K562 (cell line): Measurements from ENCODE around the gene MAZ. TPM values are rescaled to one million over a fixed set of nuclear protein-coding genes. Genes with fewer than 3 reads are reported as not detected.
A peak's percentile ranks its signal among the peaks of the same experiment; 100 is the strongest.

ENCODE experiments used
- BCOR ChIP-seq: fragments of 450-650 bp; IDR thresholded peaks from 2 replicates; pipeline ENCODE4 v1.6.1; 2016
- CBX1 ChIP-seq: sonication (generic); IDR thresholded peaks from 2 replicates; pipeline ENCODE4 v1.6.1; 2016; ENCODE audit warnings: antibody characterized with exemption, low read depth, mild to moderate bottlenecking
- CBX3 ChIP-seq, 2 experiments: IDR thresholded peaks; 1 replicate in 1 of 2; 2 replicates in 1 of 2; pipeline ENCODE4 v1.6.1; 2012; ENCODE audit warnings: inconsistent platforms in 2 of 2, low read length in 2 of 2, borderline replicate concordance in 1 of 2, control low read depth in 1 of 2
- E2F3 ChIP-seq: fragments of 250-450 bp; sonication (Bioruptor Pico); IDR thresholded peaks from 2 replicates; pipeline ENCODE4 v1.4.0; 2020; ENCODE audit warnings: mild to moderate bottlenecking
- ELF2 ChIP-seq: fragments of 250-450 bp; sonication (Bioruptor Pico); IDR thresholded peaks from 2 replicates; pipeline ENCODE4 v1.5.0; 2021; ENCODE audit warnings: mild to moderate bottlenecking
- ETV6 ChIP-seq, 3 experiments: fragments of 150-350 bp in 1 of 3; sonication (generic) in 1 of 3; formaldehyde crosslinking in 1 of 3; IDR thresholded peaks; 2 replicates each; pipeline versions ENCODE4 v1.6.1 to v1.8.0; 2014 to 2022; ENCODE audit warnings: borderline replicate concordance in 2 of 3, low read depth in 2 of 3, antibody characterized with exemption in 1 of 3, low read length in 1 of 3, mild to moderate bottlenecking in 1 of 3, missing genetic modification reagents in 1 of 3
- EWSR1 ChIP-seq: fragments of 450-650 bp; IDR thresholded peaks from 2 replicates; pipeline ENCODE4 v1.6.1; 2018; ENCODE audit warnings: borderline replicate concordance, mild to moderate bottlenecking, low read depth, moderate library complexity; ENCODE audit not compliant: partially characterized antibody
- FOS ChIP-seq: IDR thresholded peaks from 3 replicates; pipeline ENCODE4 v1.6.1; 2011; ENCODE audit not compliant: insufficient read length; ENCODE audit errors: extremely low read depth
- GATAD2B ChIP-seq: fragments of 450-650 bp; IDR thresholded peaks from 2 replicates; pipeline ENCODE4 v1.6.1; 2017; ENCODE audit warnings: mild to moderate bottlenecking, borderline replicate concordance
- HEY1 ChIP-seq: fragments of 250-450 bp; sonication (Bioruptor Pico); IDR thresholded peaks from 2 replicates; pipeline ENCODE4 v1.5.0; 2020; ENCODE audit warnings: mild to moderate bottlenecking, moderate library complexity, borderline replicate concordance
- HNRNPL ChIP-seq: fragments of 200-400 bp; formaldehyde crosslinking; IDR thresholded peaks from 2 replicates; pipeline ENCODE4 v1.6.1; 2017; ENCODE audit warnings: low read depth, mild to moderate bottlenecking, low read length
- JUNB ChIP-seq: fragments of 450-650 bp; formaldehyde crosslinking; conservative IDR thresholded peaks from 2 replicates; pipeline ENCODE4 v1.4.0; 2020; ENCODE audit warnings: mild to moderate bottlenecking
- SMARCA5 ChIP-seq: fragments of 450-650 bp; IDR thresholded peaks from 2 replicates; pipeline ENCODE4 v1.6.1; 2016
- SMARCB1 ChIP-seq: IDR thresholded peaks from 2 replicates; pipeline ENCODE4 v1.6.1; 2011; ENCODE audit warnings: improper control_type of control experiment, low read depth; ENCODE audit not compliant: insufficient read length
- TCF7L2 ChIP-seq: fragments of 150-350 bp; IDR thresholded peaks from 2 replicates; pipeline ENCODE4 v1.6.1; 2016; ENCODE audit warnings: low read depth, mild to moderate bottlenecking, low read length, moderate library complexity
- XRCC5 ChIP-seq: fragments of 200-400 bp; formaldehyde crosslinking; IDR thresholded peaks from 2 replicates; pipeline ENCODE4 v1.6.1; 2017; ENCODE audit warnings: low read depth, mild to moderate bottlenecking, low read length
- ZNF24 ChIP-seq: fragments of 450-650 bp; IDR thresholded peaks from 2 replicates; pipeline ENCODE4 v1.6.1; 2016
- ZNF274 ChIP-seq: IDR thresholded peaks from 2 replicates; pipeline ENCODE4 v1.6.1; 2011; ENCODE audit warnings: low read depth, mild to moderate bottlenecking, low read length, moderate library complexity, borderline replicate concordance
- ZNF589 ChIP-seq: fragments of 200-800 bp; sonication (Bioruptor generic); IDR thresholded peaks from 2 replicates; pipeline ENCODE4 v1.6.1; 2016; ENCODE audit warnings: low read depth, missing genetic modification characterization, missing compliant biosample characterization
- polyA plus RNA-seq, 8 experiments: library from polyadenylated mRNA; depleted of rRNA in 4 of 8; stranded (reverse) in 5 of 8; unstranded in 3 of 8; fragments of >200 nt; fragmentation: Nextera tagmentation in 2 of 8; fragmentation: Illumina TruSeq in 1 of 8; extraction: Ambion mirVana in 2 of 8; extraction: Trizol in 1 of 8; gene quantifications; 2 replicates each; pipeline versions ENCODE4 v1.2.1 to v1.2.3, GENCODE V29; 2011 to 2014; ENCODE audit warnings: inconsistent platforms in 1 of 8, missing spikeins in 1 of 8
- total RNA-seq, 7 experiments: library from RNA; depleted of rRNA in 6 of 7; stranded (reverse); fragments of >200 nt in 6 of 7; fragmentation: Illumina TruSeq in 2 of 7; extraction: Trizol in 2 of 7; gene quantifications; 2 replicates each; pipeline versions ENCODE4 v1.2.1 to v1.2.3, GENCODE V29; 2011 to 2021; ENCODE audit warnings: low replicate concordance in 1 of 7
- TF ChIP-seq, protein P1 (sequence below): fragments of 450-650 bp; IDR thresholded peaks from 2 replicates; pipeline ENCODE4 v1.6.1; 2016; ENCODE audit warnings: missing biosample characterization, missing genetic modification characterization
- TF ChIP-seq, protein P2 (sequence below), 2 experiments: fragments of 250-450 bp in 1 of 2; fragments of 450-650 bp in 1 of 2; sonication (Bioruptor Pico) in 1 of 2; IDR thresholded peaks; 2 replicates each; pipeline versions ENCODE4 v1.6.1 to v1.8.0; 2016 to 2021; ENCODE audit warnings: mild to moderate bottlenecking in 2 of 2, moderate library complexity in 2 of 2, missing compliant biosample characterization in 1 of 2, missing genetic modification characterization in 1 of 2
- TF ChIP-seq, protein P3 (sequence below): fragments of 450-650 bp; IDR thresholded peaks from 2 replicates; pipeline ENCODE4 v1.6.1; 2014; ENCODE audit warnings: low read depth, mild to moderate bottlenecking, moderate library complexity, borderline replicate concordance

Gene MAZ
- total and polyA plus RNA-seq, 9 of the 15 experiments (the other 6 are each of a cell fraction or from before 2014, with no cell fraction given), result 45.4 to 532 (median 250) TPM

DNA sequence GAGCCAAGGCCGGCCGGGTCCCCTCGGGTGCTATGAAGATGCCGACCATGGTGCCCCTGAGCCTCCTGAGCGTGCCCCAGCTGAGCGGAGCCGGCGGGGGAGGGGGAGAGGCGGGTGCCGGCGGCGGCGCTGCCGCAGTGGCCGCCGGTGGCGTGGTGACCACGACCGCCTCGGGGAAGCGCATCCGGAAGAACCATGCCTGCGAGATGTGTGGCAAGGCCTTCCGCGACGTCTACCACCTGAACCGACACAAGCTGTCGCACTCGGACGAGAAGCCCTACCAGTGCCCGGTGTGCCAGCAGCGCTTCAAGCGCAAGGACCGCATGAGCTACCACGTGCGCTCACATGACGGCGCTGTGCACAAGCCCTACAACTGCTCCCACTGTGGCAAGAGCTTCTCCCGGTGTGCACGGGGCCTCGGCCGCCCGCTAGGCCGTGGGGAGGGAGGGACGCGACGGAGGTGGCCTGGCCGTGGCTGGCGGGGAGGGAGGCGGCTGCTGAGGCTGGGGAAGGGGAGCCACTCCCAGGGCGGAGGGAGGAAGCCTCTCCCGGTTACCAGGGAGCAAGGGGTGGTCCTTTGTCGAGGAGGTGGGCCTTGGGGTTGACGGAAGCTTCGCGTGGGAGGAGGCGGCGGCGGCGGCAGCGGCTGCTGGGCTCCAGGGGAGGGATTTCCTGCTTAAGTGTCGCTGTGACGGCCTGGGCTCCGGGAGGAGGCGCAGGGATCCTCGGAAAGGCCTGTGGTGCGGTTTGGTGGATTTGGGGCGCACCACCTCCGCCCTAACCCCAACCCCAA lies 1.3 kb downstream of the MAZ start (continued):
- TF ChIP-seq, protein P1, sequence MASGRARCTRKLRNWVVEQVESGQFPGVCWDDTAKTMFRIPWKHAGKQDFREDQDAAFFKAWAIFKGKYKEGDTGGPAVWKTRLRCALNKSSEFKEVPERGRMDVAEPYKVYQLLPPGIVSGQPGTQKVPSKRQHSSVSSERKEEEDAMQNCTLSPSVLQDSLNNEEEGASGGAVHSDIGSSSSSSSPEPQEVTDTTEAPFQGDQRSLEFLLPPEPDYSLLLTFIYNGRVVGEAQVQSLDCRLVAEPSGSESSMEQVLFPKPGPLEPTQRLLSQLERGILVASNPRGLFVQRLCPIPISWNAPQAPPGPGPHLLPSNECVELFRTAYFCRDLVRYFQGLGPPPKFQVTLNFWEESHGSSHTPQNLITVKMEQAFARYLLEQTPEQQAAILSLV (tag), result no peak
- no peak for TF ChIP-seq GATAD2B
- TF ChIP-seq, protein P2, sequence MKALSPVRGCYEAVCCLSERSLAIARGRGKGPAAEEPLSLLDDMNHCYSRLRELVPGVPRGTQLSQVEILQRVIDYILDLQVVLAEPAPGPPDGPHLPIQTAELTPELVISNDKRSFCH (CRISPR knock-in tag; IDR thresholded peaks at IDR 0.05), result no peak
- TF ChIP-seq, protein P2 (tag; IDR thresholded peaks at IDR 0.05), result peak; percentile 67; the same call in 1 of the 2 replicates
- no peak for TF ChIP-seq HEY1 (CRISPR knock-in tag)
- TF ChIP-seq JUNB, result no peak
- peak in 1 of 2 experiments; percentile 48; a peak in 1 of 3 replicates for TF ChIP-seq CBX3 (IDR thresholded peaks at IDR 0.05; ENCODE audit: borderline replicate concordance in 1 of 2, low read length in 2 of 2)
- TF ChIP-seq SMARCA5, result no peak
- TF ChIP-seq XRCC5, result peak; percentile 19; the same call in 1 of the 2 replicates
- TF ChIP-seq EWSR1, result no peak
- TF ChIP-seq ELF2 (CRISPR knock-in tag), result 0 out of 2 replicates have a peak, but pooled peaks have one; percentile 18
- no peak; a peak in 1 of 4 replicates for TF ChIP-seq ETV6 (IDR thresholded peaks at IDR 0.05; ENCODE audit: borderline replicate concordance in 1 of 2, low read depth in 2 of 2, low read length in 1 of 2)
- peak; percentile 90; the same call in 1 of the 2 replicates for TF ChIP-seq ETV6 (CRISPR knock-in tag; IDR thresholded peaks at IDR 0.05; ENCODE audit: borderline replicate concordance)
- no peak for TF ChIP-seq SMARCB1
- peak; percentile 43; the same call in 1 of the 2 replicates for TF ChIP-seq ZNF24
- TF ChIP-seq, protein P3, sequence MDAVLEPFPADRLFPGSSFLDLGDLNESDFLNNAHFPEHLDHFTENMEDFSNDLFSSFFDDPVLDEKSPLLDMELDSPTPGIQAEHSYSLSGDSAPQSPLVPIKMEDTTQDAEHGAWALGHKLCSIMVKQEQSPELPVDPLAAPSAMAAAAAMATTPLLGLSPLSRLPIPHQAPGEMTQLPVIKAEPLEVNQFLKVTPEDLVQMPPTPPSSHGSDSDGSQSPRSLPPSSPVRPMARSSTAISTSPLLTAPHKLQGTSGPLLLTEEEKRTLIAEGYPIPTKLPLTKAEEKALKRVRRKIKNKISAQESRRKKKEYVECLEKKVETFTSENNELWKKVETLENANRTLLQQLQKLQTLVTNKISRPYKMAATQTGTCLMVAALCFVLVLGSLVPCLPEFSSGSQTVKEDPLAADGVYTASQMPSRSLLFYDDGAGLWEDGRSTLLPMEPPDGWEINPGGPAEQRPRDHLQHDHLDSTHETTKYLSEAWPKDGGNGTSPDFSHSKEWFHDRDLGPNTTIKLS, result 0 out of 2 replicates have a peak, but pooled peaks have one; percentile 56
- peak; percentile 67; the same call in 1 of the 2 replicates for TF ChIP-seq ZNF589
- no peak for TF ChIP-seq FOS
- TF ChIP-seq CBX1, result peak; percentile 61; the same call in 1 of the 2 replicates
- TF ChIP-seq BCOR, result peak; percentile 56; the same call in 1 of the 2 replicates
- peak; percentile 51; the same call in 1 of the 2 replicates for TF ChIP-seq E2F3 (CRISPR knock-in tag)
- no peak for TF ChIP-seq ZNF274
- TF ChIP-seq TCF7L2, result no peak
- TF ChIP-seq HNRNPL, result peak; percentile 72; the same call in 1 of the 2 replicates
